Activated CD8-positive, alpha-beta T cell treated with anti-CD3 and anti-CD28 coated beads for 36 hours (primary cell): ENCODE measurements around the gene RFC4. TPM values are rescaled to one million over a fixed set of nuclear protein-coding genes. Genes with fewer than 3 reads are reported as not detected.

Source experiments
- ATAC-seq: fragments of 200-7000 bp; cut with Tn5 transposase; one replicate; pipeline ENCODE4 v1.10.0; 2021; ENCODE audit warnings: mild to moderate bottlenecking, moderate library complexity
- CTCF ChIA-PET: fragments of 350-600 bp; sonication (Branson Sonifier 250); formaldehyde crosslinking; loops from one replicate; lab custom pipeline; 2021; ENCODE audit warnings: antibody characterized with exemption; lab: Charles Lee
- POLR2A ChIA-PET: fragments of 350-600 bp; sonication (Branson Sonifier 250); formaldehyde crosslinking; loops from one replicate; lab custom pipeline; 2021; ENCODE audit warnings: antibody characterized with exemption; lab: Charles Lee
- DNase-seq: peaks from one replicate; pipeline ENCODE4 v3.0.0-alpha.2; 2020
- H3K27ac Mint-ChIP-seq: one replicate; pipeline ENCODE4 v1.8.0; 2021; ENCODE audit warnings: mild to moderate bottlenecking, mixed read lengths
- H3K27me3 Mint-ChIP-seq: one replicate; pipeline ENCODE4 v1.8.0; 2021; ENCODE audit warnings: mixed read lengths
- H3K36me3 Mint-ChIP-seq: one replicate; pipeline ENCODE4 v1.8.0; 2021; ENCODE audit warnings: low read depth, mixed read lengths
- H3K4me1 Mint-ChIP-seq: one replicate; pipeline ENCODE4 v1.8.0; 2021; ENCODE audit warnings: low read depth, mixed read lengths
- H3K4me3 Mint-ChIP-seq: one replicate; pipeline ENCODE4 v1.8.0; 2021; ENCODE audit warnings: mild to moderate bottlenecking, moderate library complexity, mixed read lengths
- H3K9me3 Mint-ChIP-seq: one replicate; pipeline ENCODE4 v1.8.0; 2021; ENCODE audit warnings: mixed read lengths
- CTCF ChIP-seq: fragments of 200-600 bp; IDR thresholded peaks from one replicate; pipeline ENCODE4 v1.8.0; 2022; ENCODE audit warnings: antibody characterized with exemption, mild to moderate bottlenecking
- intact Hi-C: fragments of 100-400 bp; cut with micrococcal nuclease; formaldehyde crosslinking; loops from one replicate; pipeline ENCODE4 v1.10.0; 2022
- total RNA-seq, 2 experiments: library from RNA; stranded (reverse); gene quantifications; one replicate each; pipeline ENCODE4 v1.2.3, GENCODE V29; 2021

Gene RFC4
- total RNA-seq, 2 experiments from 2014 or later = 110 to 125 TPM

GRCh38 chr3:186802701-186803100 is 3.6 kb downstream of the RFC4 start:
- TF ChIP-seq CTCF = no peak
- Mint-ChIP-seq H3K27ac (no peak overlapping the region), H3K9me3 (no peaks in the 10 kb centered on the region), H3K27me3 (no peaks in the 10 kb centered on the region), H3K36me3 (peaks cover 58% of the 10 kb centered on the region), H3K4me1 (peaks cover 40% of the 10 kb centered on the region), H3K4me3 (no peak overlapping the region)
- POLR2A ChIA-PET = interaction anchor here (0.6 to 7.5 kb wide), 6 partner anchors 14 to 232 kb away, joined by 3 to 178 read pairs (median 3); partner anchors contain the start of genes DNAJB11 and EIF4A2
- CTCF ChIA-PET = interaction anchor here (0.6 to 8.1 kb wide), 6 partner anchors 11 to 358 kb away, joined by 3 to 61 read pairs (median 4); no protein-coding TSS in a partner anchor
- intact Hi-C loops = no loop called here
- DNase-seq = no peak
- ATAC-seq = no peak

- no peak for TF ChIP-seq CTCF
- no peak overlapping the region for H3K27ac Mint-ChIP-seq
- ATAC-seq (no peak), DNase-seq (no peak)
- ChIA-PET POLR2A (interaction anchor here (1.1 to 5.2 kb wide), 3 partner anchors 10 to 16 kb away, joined by 6 to 72 read pairs (median 24); partner anchors contain the start of gene EIF4A2), CTCF (interaction anchor here (1.2 kb wide), 1 partner anchor 22 kb away, joined by 6 read pairs; no protein-coding TSS in a partner anchor)
- H3K27me3 Mint-ChIP-seq = no peaks in the 10 kb centered on the region
- H3K4me1 Mint-ChIP-seq = peaks cover 32% of the 10 kb centered on the region
- H3K4me3 Mint-ChIP-seq = no peak overlapping the region
- H3K9me3 Mint-ChIP-seq = no peaks in the 10 kb centered on the region
- intact Hi-C loops = no loop called here
- H3K36me3 Mint-ChIP-seq = peaks cover 62% of the 10 kb centered on the region
Observed at GRCh38 chr3:186800285-186800684, 6.0 kb downstream of the RFC4 start.

GRCh38 chr3:186798239-186798874 is 7.9 kb downstream of the RFC4 start:
- Mint-ChIP-seq H3K27me3 (no peaks in the 10 kb centered on the region), H3K9me3 (no peaks in the 10 kb centered on the region), H3K4me3 (no peak overlapping the region), H3K27ac (no peak overlapping the region), H3K36me3 (peaks cover 61% of the 10 kb centered on the region), H3K4me1 (peaks cover 24% of the 10 kb centered on the region)
- no peak for DNase-seq
- no peak for ATAC-seq
- CTCF ChIA-PET = interaction anchor here (0.9 to 2.7 kb wide), 4 partner anchors 9 to 184 kb away, joined by 3 to 20 read pairs (median 4); no protein-coding TSS in a partner anchor
- no peak for TF ChIP-seq CTCF
- intact Hi-C loops = no loop called here
- POLR2A ChIA-PET = interaction anchor here (0.7 to 5.2 kb wide), 5 partner anchors 8 to 229 kb away, joined by 3 to 72 read pairs (median 3); partner anchors contain the start of gene EIF4A2

- intact Hi-C loops = no loop called here
- ChIA-PET POLR2A (interaction anchor here (0.5 to 4.3 kb wide), 18 partner anchors 7 to 856 kb away, joined by 3 to 80 read pairs (median 4); partner anchors contain the start of genes EIF4A2, RFC4 and TRA2B), CTCF (interaction anchor here (1.3 kb wide), 1 partner anchor 173 kb away, joined by 4 read pairs; no protein-coding TSS in a partner anchor)
- Mint-ChIP-seq H3K27ac (peak overlapping the region; percentile 61), H3K36me3 (peaks cover 69% of the 10 kb centered on the region), H3K9me3 (no peaks in the 10 kb centered on the region), H3K27me3 (no peaks in the 10 kb centered on the region), H3K4me1 (peaks cover 38% of the 10 kb centered on the region), H3K4me3 (no peak overlapping the region)
- no peak for TF ChIP-seq CTCF
- peak; percentile 29 for ATAC-seq
- DNase-seq = peak; percentile 21
Observed at GRCh38 chr3:186790261-186790981, 15.9 kb downstream of the RFC4 start.
